IMR-90 (cell line): Measurements from ENCODE around the gene POGK. TPM values are rescaled to one million over a fixed set of nuclear protein-coding genes. Genes with fewer than 3 reads are reported as not detected.
A peak's percentile ranks its signal among the peaks of the same experiment; 100 is the strongest.

ENCODE experiments used
- ATAC-seq: fragments of 200-7000 bp; cut with Tn5 transposase; 2 replicates; pipeline ENCODE4 v1.9.1; 2020; ENCODE audit warnings: low read depth, mild to moderate bottlenecking, moderate library complexity
- BruUV-seq: library from RNA; stranded (reverse); fragments of 400-500 nt; replicated peaks from 2 replicates; lab custom pipeline; 2021; lab: Mats Ljungman, UMichigan
- CTCF ChIA-PET: fragments of 300-600 bp; formaldehyde crosslinking; extraction: SDS; loops from one replicate; lab custom pipeline; 2021; ENCODE audit warnings: antibody characterized with exemption; lab: Yijun Ruan, JAX
- POLR2A ChIA-PET: fragments of 300-600 bp; sonication (Branson Sonifier 250); formaldehyde crosslinking; loops from one replicate; lab custom pipeline; 2022; ENCODE audit warnings: antibody characterized with exemption; ENCODE audit not compliant: unreplicated experiment; lab: Charles Lee
- DNase-seq: peaks from one replicate; pipeline ENCODE4 v3.0.0; 2013
- H2AFZ ChIP-seq: replicated peaks from 2 replicates; pipeline ENCODE3; 2013; ENCODE audit warnings: low read length, mild to moderate bottlenecking; ENCODE audit not compliant: poor library complexity
- H2AK5ac ChIP-seq: 2 replicates; pipeline ENCODE4 v1.6.1; 2013; ENCODE audit warnings: low read depth, low read length, inconsistent platforms
- H2AK9ac ChIP-seq: replicated peaks from 2 replicates; pipeline ENCODE3; 2013; ENCODE audit warnings: mild to moderate bottlenecking, low read depth, low read length, moderate library complexity; ENCODE audit not compliant: poor library complexity
- H2BK120ac ChIP-seq: 2 replicates; pipeline ENCODE4 v1.6.1; 2013; ENCODE audit warnings: low read depth, low read length, inconsistent platforms
- H2BK15ac ChIP-seq: 3 replicates; pipeline ENCODE4 v1.6.1; 2013; ENCODE audit warnings: low read depth, low read length, inconsistent platforms
- H2BK20ac ChIP-seq: 2 replicates; pipeline ENCODE4 v1.6.1; 2013; ENCODE audit warnings: low read depth, mild to moderate bottlenecking, inconsistent platforms, low read length, moderate library complexity
- H2BK5ac ChIP-seq: 2 replicates; pipeline ENCODE4 v1.6.1; 2013; ENCODE audit warnings: mild to moderate bottlenecking, low read depth, low read length, inconsistent platforms; ENCODE audit not compliant: poor library complexity, severe bottlenecking
- H3K14ac ChIP-seq: replicated peaks from 2 replicates; pipeline ENCODE4 v1.6.1; 2013; ENCODE audit warnings: low read depth, low read length, inconsistent platforms
- H3K18ac ChIP-seq: 2 replicates; pipeline ENCODE4 v1.6.1; 2013; ENCODE audit warnings: low read depth, low read length, control low read depth
- H3K23ac ChIP-seq: 2 replicates; pipeline ENCODE4 v1.6.1; 2013; ENCODE audit warnings: low read depth, low read length, inconsistent platforms
- H3K27ac ChIP-seq: 2 replicates; pipeline ENCODE4 v1.5.1; 2013; ENCODE audit warnings: mild to moderate bottlenecking, control low read depth, low read length; ENCODE audit not compliant: insufficient read depth
- H3K27me3 ChIP-seq: 2 replicates; pipeline ENCODE4 v1.6.1; 2013; ENCODE audit warnings: low read length; ENCODE audit not compliant: control insufficient read depth, insufficient read depth
- H3K36me3 ChIP-seq: 2 replicates; pipeline ENCODE4 v1.6.1; 2013; ENCODE audit warnings: low read length, mixed read lengths; ENCODE audit not compliant: control insufficient read depth, insufficient read depth
- H3K4ac ChIP-seq: 2 replicates; pipeline ENCODE4 v1.6.1; 2013; ENCODE audit warnings: low read depth, low read length, inconsistent platforms
- H3K4me1 ChIP-seq: 2 replicates; pipeline ENCODE4 v1.6.1; 2013; ENCODE audit warnings: low read length, mixed read lengths; ENCODE audit not compliant: control insufficient read depth, insufficient read depth
- H3K4me2 ChIP-seq: 2 replicates; pipeline ENCODE4 v1.6.1; 2013; ENCODE audit warnings: low read depth, mild to moderate bottlenecking, control low read depth, low read length, moderate library complexity
- H3K4me3 ChIP-seq: 2 replicates; pipeline ENCODE4 v1.5.1; 2013; ENCODE audit warnings: low read depth, mild to moderate bottlenecking, control low read depth, low read length, moderate library complexity; ENCODE audit not compliant: insufficient read depth
- H3K56ac ChIP-seq: 2 replicates; pipeline ENCODE4 v1.6.1; 2013; ENCODE audit warnings: low read length, inconsistent platforms; ENCODE audit not compliant: insufficient read depth; ENCODE audit errors: extremely low read depth
- H3K79me1 ChIP-seq, 2 experiments: 2 replicates each; pipeline ENCODE4 v1.6.1; 2013; ENCODE audit warnings: low read length in 2 of 2, inconsistent platforms in 1 of 2, low read depth in 1 of 2
- H3K9ac ChIP-seq: 2 replicates; pipeline ENCODE4 v1.6.1; 2013; ENCODE audit warnings: low read depth, low read length, control low read depth
- H3K9me1 ChIP-seq: 2 replicates; pipeline ENCODE4 v1.6.1; 2013; ENCODE audit warnings: low read length, inconsistent platforms; ENCODE audit not compliant: insufficient read depth
- H3K9me3 ChIP-seq: 2 replicates; pipeline ENCODE4 v1.6.1; 2013; ENCODE audit warnings: low read length; ENCODE audit not compliant: control insufficient read depth, insufficient read depth
- H4K20me1 ChIP-seq: 2 replicates; pipeline ENCODE4 v1.6.1; 2013; ENCODE audit warnings: low read length, inconsistent platforms; ENCODE audit not compliant: insufficient read depth
- H4K5ac ChIP-seq: 2 replicates; pipeline ENCODE4 v1.6.1; 2013; ENCODE audit warnings: mild to moderate bottlenecking, low read depth, low read length, control low read depth
- H4K8ac ChIP-seq, 2 experiments: 2 replicates each; pipeline ENCODE4 v1.6.1; 2013; ENCODE audit warnings: low read depth in 2 of 2, low read length in 2 of 2, control low read depth in 1 of 2, inconsistent platforms in 1 of 2
- H4K91ac ChIP-seq: 2 replicates; pipeline ENCODE4 v1.6.1; 2013; ENCODE audit warnings: low read depth, low read length, inconsistent platforms; ENCODE audit not compliant: insufficient read depth
- BHLHE40 ChIP-seq: fragments of 150-350 bp; IDR thresholded peaks from 2 replicates; pipeline ENCODE4 v1.6.1; 2016; ENCODE audit warnings: mild to moderate bottlenecking, low read depth, low read length
- CEBPB ChIP-seq: IDR thresholded peaks from 2 replicates; pipeline ENCODE4 v1.6.1; 2012; ENCODE audit warnings: low read depth, low read length, improper control_type of control experiment
- MAFK ChIP-seq: IDR thresholded peaks from 2 replicates; pipeline ENCODE4 v1.6.1; 2012; ENCODE audit warnings: low read depth, low read length, improper control_type of control experiment
- NFE2L2 ChIP-seq: fragments of 150-350 bp; IDR thresholded peaks from 2 replicates; pipeline ENCODE4 v1.6.1; 2016; ENCODE audit warnings: low read depth, mild to moderate bottlenecking, low read length
- POLR2A ChIP-seq: IDR thresholded peaks from 2 replicates; pipeline ENCODE4 v1.6.1; 2012; ENCODE audit warnings: mild to moderate bottlenecking, low read depth, low read length
- RFX5 ChIP-seq: IDR thresholded peaks from 2 replicates; pipeline ENCODE4 v1.8.0; 2012; ENCODE audit warnings: low read depth, mild to moderate bottlenecking, low read length, moderate library complexity
- WGBS, 2 experiments: methylation state at CpG; one replicate each; pipeline versions ENCODE4 v1.1.5 to v1.1.7; 2013; ENCODE audit warnings: missing lambda C conversion rate in 2 of 2; ENCODE audit not compliant: insufficient read length in 1 of 2; ENCODE audit errors: extremely low coverage in 2 of 2; 5-methylcytosine and 5-hydroxymethylcytosine counted together
- dilution Hi-C: fragments of 300-500 bp; cut with HindIII; formaldehyde crosslinking; loops from one replicate; pipeline ENCODE4 v1.14.3; 2018; ENCODE audit warnings: low sequenced_read_pairs; ENCODE audit not compliant: unreplicated experiment
- in situ Hi-C: fragments of 300-500 bp; cut with MboI; formaldehyde crosslinking; loops from 3 replicates; pipeline ENCODE4 v1.14.3; 2019; ENCODE audit warnings: low sequenced_read_pairs, inconsistent platforms, mixed read lengths
- intact Hi-C: fragments of 100-400 bp; cut with micrococcal nuclease; formaldehyde crosslinking; loops from 2 replicates; pipeline ENCODE4 v1.10.0; 2022
- polyA plus RNA-seq, 3 experiments: library from polyadenylated mRNA; depleted of rRNA; stranded (reverse); fragments of >200 nt; gene quantifications; 2 replicates each; pipeline ENCODE4 v1.2.3, GENCODE V29; 2012; ENCODE audit warnings: low replicate concordance in 1 of 3
- total RNA-seq: library from RNA; depleted of rRNA; stranded (reverse); fragments of >200 nt; gene quantifications from 2 replicates; pipeline ENCODE4 v1.2.3, GENCODE V29; 2012
- TF ChIP-seq, protein P1 (sequence below): fragments of 150-350 bp; IDR thresholded peaks from 2 replicates; pipeline ENCODE4 v1.6.1; 2017; ENCODE audit warnings: mild to moderate bottlenecking, antibody characterized with exemption, low read length, low read depth
- TF ChIP-seq, protein P2 (sequence below): conservative IDR thresholded peaks from 2 replicates; pipeline ENCODE4 v1.5.1; 2012; ENCODE audit warnings: mild to moderate bottlenecking, low read depth, low read length, improper control_type of control experiment

POGK gene
- total and polyA plus RNA-seq, 2 of the 4 experiments (the other 2 are of a cell fraction): 11.3 to 25.6 TPM

DNA sequence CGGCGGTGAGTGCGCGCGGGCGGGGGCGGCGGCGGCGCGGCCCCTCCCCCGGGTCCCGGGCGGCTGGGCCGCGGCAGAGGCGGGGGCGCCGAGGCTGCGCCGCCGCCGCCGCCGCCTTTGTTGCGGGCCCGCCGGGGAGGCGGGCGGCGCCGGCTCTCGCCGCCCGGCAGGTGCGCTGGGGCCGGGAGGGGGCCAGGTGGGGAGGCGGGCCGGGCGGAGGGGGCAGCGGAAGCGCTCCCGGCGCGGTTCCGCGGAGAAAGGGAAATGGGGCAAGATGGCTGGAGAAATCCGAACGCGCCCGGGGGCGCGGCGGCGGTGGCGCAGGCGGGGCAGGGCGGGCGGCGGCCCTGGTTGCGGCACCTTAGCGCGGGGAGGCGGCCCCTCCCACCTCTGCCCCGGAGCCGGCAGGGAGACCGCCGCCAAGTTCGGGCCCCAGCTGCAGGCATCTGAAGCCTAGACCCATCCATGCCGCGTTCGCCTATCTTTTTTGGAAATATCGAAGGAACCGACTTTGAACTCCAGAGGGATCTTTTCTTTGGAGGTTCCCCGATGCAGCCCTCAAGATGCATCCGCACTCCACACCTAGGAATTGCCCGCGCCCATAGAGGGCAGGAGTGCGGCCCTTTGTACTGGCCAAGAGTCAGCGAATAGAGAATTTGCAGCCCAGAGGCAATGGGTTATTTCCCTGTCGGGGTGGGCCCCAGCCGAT lies 479 bp downstream of the POGK start:
- no TSS peak for BruUV-seq

More for the DNA sequence above, 479 bp downstream of the POGK start:
- Histone ChIP-seq H3K14ac (peak overlapping the region; percentile 2; the same call in 1 of the 2 replicates), H3K79me1 (peaks cover 30 to 49% of the 10 kb centered on the region in 2 experiments), H4K20me1 (peaks cover 25% of the 10 kb centered on the region), H3K9ac (peak overlapping the region; percentile 81), H2BK5ac (peak overlapping the region; percentile 74), H4K5ac (no peak overlapping the region), H3K36me3 (peaks cover 34% of the 10 kb centered on the region), H4K8ac (peak overlapping the region; percentile 60 to 80; a peak in 2 of 4 replicates), H2BK20ac (no peak overlapping the region), H3K4ac (peak overlapping the region; percentile 76), H2AFZ (peak overlapping the region; percentile 99), H2AK9ac (peak overlapping the region; percentile 84), H3K9me3 (no peaks in the 10 kb centered on the region), H3K18ac (no peak overlapping the region), H3K4me2 (peak overlapping the region; percentile 70), H2BK15ac (no peak overlapping the region; the same call in 2 of the 3 replicates), H3K23ac (peak overlapping the region; percentile 8), H3K27ac (peak overlapping the region; percentile 65; the same call in 1 of the 2 replicates), H4K91ac (no peak overlapping the region), H2AK5ac (peak overlapping the region; percentile 87), H3K4me3 (peak overlapping the region; percentile 80), H2BK120ac (no peak overlapping the region), H3K56ac (peak overlapping the region; percentile 78), H3K4me1 (peaks cover 11% of the 10 kb centered on the region), H3K27me3 (no peaks in the 10 kb centered on the region; the same call in 1 of the 2 replicates), H3K9me1 (peaks cover 5% of the 10 kb centered on the region)
- dilution Hi-C loops (no loop called here), intact Hi-C loops (loop anchor here (10.0 kb wide), 1 partner anchor 915 kb away; no protein-coding TSS in a partner anchor), in situ Hi-C loops (no loop called here)
- POLR2A ChIA-PET: interaction anchor here (0.9 to 1.2 kb wide), 2 partner anchors 8 to 15 kb away, joined by 3 to 5 read pairs; no protein-coding TSS in a partner anchor
- peak; percentile 19 for DNase-seq
- CTCF ChIA-PET: interaction anchor here (0.5 kb wide), 1 partner anchor 219 kb away, joined by 3 read pairs; no protein-coding TSS in a partner anchor
- no peak for TF ChIP-seq NFE2L2
- TF ChIP-seq CEBPB: no peak
- no peak for TF ChIP-seq BHLHE40
- TF ChIP-seq, protein P1, sequence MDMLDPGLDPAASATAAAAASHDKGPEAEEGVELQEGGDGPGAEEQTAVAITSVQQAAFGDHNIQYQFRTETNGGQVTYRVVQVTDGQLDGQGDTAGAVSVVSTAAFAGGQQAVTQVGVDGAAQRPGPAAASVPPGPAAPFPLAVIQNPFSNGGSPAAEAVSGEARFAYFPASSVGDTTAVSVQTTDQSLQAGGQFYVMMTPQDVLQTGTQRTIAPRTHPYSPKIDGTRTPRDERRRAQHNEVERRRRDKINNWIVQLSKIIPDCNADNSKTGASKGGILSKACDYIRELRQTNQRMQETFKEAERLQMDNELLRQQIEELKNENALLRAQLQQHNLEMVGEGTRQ: no peak
- TF ChIP-seq RFX5: no peak
- TF ChIP-seq MAFK: no peak
- TF ChIP-seq, protein P2, sequence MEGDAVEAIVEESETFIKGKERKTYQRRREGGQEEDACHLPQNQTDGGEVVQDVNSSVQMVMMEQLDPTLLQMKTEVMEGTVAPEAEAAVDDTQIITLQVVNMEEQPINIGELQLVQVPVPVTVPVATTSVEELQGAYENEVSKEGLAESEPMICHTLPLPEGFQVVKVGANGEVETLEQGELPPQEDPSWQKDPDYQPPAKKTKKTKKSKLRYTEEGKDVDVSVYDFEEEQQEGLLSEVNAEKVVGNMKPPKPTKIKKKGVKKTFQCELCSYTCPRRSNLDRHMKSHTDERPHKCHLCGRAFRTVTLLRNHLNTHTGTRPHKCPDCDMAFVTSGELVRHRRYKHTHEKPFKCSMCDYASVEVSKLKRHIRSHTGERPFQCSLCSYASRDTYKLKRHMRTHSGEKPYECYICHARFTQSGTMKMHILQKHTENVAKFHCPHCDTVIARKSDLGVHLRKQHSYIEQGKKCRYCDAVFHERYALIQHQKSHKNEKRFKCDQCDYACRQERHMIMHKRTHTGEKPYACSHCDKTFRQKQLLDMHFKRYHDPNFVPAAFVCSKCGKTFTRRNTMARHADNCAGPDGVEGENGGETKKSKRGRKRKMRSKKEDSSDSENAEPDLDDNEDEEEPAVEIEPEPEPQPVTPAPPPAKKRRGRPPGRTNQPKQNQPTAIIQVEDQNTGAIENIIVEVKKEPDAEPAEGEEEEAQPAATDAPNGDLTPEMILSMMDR: peak; percentile 23; the same call in 1 of the 2 replicates
- no peak; the same call in 1 of the 2 replicates for TF ChIP-seq POLR2A
- ATAC-seq: peak; percentile 50
- WGBS, 2 experiments: 3% methylated on average over 23 of the region's 82 CpGs; no CpG with 5 or more reads in 1 of the 2 experiments
